Brain microvascular endothelial cell (primary cell): ENCODE data around the gene ITIH4.
A peak's percentile ranks its signal among the peaks of the same experiment; 100 is the strongest.

Experiments
- DNase-seq: peaks from one replicate; pipeline ENCODE4 v3.0.0-alpha.2; 2020
- H3K27ac ChIP-seq: fragments of 250-450 bp; sonication (Bioruptor Pico); 2 replicates; pipeline ENCODE4 v1.5.1; 2020; ENCODE audit warnings: mild to moderate bottlenecking, moderate library complexity
- H3K27me3 ChIP-seq: fragments of 250-450 bp; sonication (Bioruptor Pico); replicated peaks from 2 replicates; pipeline ENCODE4 v1.5.1; 2020; ENCODE audit warnings: mild to moderate bottlenecking
- H3K36me3 ChIP-seq: fragments of 250-450 bp; sonication (Bioruptor Pico); replicated peaks from 2 replicates; pipeline ENCODE4 v1.5.1; 2020; ENCODE audit warnings: mild to moderate bottlenecking
- H3K4me3 ChIP-seq: 2 replicates; pipeline ENCODE4 v1.5.1; 2011; ENCODE audit warnings: low read depth, mild to moderate bottlenecking, control low read depth, low read length, moderate library complexity
- in situ Hi-C: cut with HindIII; loops from 2 replicates; pipeline ENCODE4 v1.10.0; 2017; ENCODE audit warnings: low sequenced_read_pairs, low pct_ligation_motif_present
- TF ChIP-seq, protein P1 (sequence below): IDR thresholded peaks from 2 replicates; pipeline ENCODE4 v1.5.1; 2011; ENCODE audit warnings: low read depth, mild to moderate bottlenecking, moderate library complexity, low read length, control low read depth, inconsistent platforms; ENCODE audit errors: missing control alignments

ITIH4 gene

GRCh38 chr3:52874864-52875587 is 44.6 kb upstream of the ITIH4 start:
- no peak for DNase-seq
- TF ChIP-seq, protein P1, sequence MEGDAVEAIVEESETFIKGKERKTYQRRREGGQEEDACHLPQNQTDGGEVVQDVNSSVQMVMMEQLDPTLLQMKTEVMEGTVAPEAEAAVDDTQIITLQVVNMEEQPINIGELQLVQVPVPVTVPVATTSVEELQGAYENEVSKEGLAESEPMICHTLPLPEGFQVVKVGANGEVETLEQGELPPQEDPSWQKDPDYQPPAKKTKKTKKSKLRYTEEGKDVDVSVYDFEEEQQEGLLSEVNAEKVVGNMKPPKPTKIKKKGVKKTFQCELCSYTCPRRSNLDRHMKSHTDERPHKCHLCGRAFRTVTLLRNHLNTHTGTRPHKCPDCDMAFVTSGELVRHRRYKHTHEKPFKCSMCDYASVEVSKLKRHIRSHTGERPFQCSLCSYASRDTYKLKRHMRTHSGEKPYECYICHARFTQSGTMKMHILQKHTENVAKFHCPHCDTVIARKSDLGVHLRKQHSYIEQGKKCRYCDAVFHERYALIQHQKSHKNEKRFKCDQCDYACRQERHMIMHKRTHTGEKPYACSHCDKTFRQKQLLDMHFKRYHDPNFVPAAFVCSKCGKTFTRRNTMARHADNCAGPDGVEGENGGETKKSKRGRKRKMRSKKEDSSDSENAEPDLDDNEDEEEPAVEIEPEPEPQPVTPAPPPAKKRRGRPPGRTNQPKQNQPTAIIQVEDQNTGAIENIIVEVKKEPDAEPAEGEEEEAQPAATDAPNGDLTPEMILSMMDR, result no peak
- H3K27me3 ChIP-seq, result no peaks in the 10 kb centered on the region
- in situ Hi-C loops, result no loop called here
- no peak overlapping the region for H3K27ac ChIP-seq
- H3K4me3 ChIP-seq, result no peak overlapping the region
- H3K36me3 ChIP-seq, result no peaks in the 10 kb centered on the region

DNA sequence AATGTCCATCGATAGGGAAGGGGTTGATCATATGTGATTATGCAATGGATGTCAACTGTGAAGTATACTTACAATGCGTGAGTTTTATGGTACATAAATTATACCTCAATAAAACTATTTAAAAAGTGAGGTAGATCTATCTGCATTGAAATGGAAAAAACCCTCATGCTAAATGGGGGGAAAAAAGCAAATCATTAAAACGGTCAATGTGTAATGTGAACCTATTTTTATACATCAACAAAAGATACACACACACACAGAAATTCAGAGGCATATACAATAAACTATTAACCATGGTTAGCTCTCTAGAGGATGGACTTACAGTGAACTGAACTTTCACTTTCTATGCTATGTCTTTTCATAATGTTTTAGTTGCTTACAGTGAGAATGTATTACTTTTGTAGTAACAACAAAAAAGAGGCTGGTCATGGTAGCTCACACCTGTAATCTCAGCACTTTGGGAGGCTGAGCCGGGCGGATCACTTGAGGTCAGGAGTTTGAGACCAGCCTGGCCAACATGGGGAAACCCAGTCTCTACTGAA is 43.8 kb upstream of the ITIH4 start:
- H3K4me3 ChIP-seq, result no peak overlapping the region
- in situ Hi-C loops, result no loop called here
- no peak overlapping the region for H3K27ac ChIP-seq
- no peaks in the 10 kb centered on the region for H3K36me3 ChIP-seq
- TF ChIP-seq, protein P1, result no peak
- no peak for DNase-seq
- H3K27me3 ChIP-seq, result no peaks in the 10 kb centered on the region

DNA sequence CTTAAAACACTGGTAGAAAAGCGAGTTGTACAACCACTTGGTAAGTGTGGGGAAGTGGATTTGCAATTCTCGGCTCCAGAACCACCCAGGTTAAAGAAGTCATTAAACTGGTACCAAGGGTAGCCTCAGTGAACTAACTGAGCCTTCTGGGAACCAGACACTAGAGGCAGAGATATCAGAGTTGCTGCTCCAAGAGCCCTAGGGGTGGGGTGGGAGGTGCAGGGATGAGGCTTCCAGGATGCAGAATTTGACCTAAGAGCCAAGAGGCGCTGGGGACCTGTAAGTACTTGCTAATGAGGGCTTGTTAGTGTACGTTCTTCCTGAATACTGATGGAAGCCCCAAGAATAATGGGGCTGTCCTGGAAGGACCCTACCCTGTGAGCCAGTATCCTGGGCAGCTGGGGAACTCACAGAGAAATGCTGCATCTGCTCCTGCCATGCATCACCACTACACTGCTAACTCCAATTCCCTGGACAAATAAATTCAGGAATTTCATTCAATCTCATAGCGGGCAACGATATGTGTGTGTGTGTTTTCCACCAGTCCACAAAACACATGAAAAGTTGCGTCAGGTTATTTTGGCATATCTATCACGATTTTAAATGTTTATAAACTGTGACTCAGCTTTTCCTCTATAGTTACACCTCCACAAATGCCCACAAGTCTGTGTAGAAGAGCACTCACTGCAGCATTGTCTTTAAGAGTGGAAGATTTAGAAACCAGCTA is 43.1 kb upstream of the ITIH4 start:
- TF ChIP-seq, protein P1, result no peak
- H3K27me3 ChIP-seq, result no peaks in the 10 kb centered on the region
- in situ Hi-C loops, result no loop called here
- H3K4me3 ChIP-seq, result no peak overlapping the region
- no peak overlapping the region for H3K27ac ChIP-seq
- H3K36me3 ChIP-seq, result no peaks in the 10 kb centered on the region
- DNase-seq, result peak; percentile 5

DNA sequence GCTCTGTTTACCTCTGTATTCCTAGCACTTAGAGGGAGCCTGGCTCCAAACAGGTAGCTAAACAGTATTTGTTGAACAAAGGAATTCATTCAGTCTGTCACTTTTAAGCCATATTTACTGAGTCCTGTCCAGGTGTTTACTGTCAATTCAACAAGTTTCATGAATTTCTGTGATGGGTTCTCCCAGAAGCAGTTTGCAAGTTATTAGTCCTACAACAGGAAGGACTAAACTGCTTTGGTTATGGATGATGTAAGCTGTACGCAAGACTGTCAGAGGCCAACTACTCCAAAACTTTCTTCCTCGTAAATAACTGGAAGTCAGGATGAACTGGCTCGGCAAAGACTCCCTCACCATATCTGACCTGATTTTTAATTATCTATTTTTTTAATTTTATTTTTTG is 41.8 kb upstream of the ITIH4 start:
- in situ Hi-C loops, result no loop called here
- TF ChIP-seq, protein P1, result no peak
- H3K27me3 ChIP-seq, result no peaks in the 10 kb centered on the region
- no peak overlapping the region for H3K27ac ChIP-seq
- no peak for DNase-seq
- H3K36me3 ChIP-seq, result no peaks in the 10 kb centered on the region
- H3K4me3 ChIP-seq, result no peak overlapping the region

DNA sequence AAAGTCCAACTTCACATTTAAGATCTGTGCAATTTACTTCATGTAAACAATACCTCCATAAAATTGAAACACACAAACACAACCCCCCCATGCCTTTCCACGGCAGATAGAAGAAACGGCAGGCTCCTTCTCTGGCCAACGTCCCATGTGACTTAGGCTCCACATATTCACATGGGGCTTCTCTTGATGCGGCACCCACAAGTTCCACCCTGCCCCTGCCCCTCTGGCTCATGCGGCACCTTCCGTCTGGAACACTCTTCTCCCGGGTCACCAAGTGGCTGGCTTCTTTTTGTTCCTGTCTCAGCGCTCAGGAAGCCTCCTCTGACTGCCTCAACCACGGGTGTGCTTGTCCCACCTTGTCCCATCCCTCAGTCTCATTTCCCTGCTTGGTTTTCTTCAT is 41.3 kb upstream of the ITIH4 start:
- Histone ChIP-seq H3K36me3 (no peaks in the 10 kb centered on the region), H3K27ac (no peak overlapping the region), H3K27me3 (no peaks in the 10 kb centered on the region), H3K4me3 (no peak overlapping the region)
- TF ChIP-seq, protein P1, result no peak
- DNase-seq, result no peak
- in situ Hi-C loops, result no loop called here
